ENCODE data around the gene TIMM50.

The TIMM50 gene

GRCh38 chr19:39509233-39509632, 28.6 kb downstream of the TIMM50 start:
- TF ChIP-seq CTCF (IDR thresholded peaks at IDR 0.05; ENCODE audit: low read depth, low read length), result no peak
- DNase-seq (ENCODE audit: low read depth in 2 of 2), result no peak
- H3K4me3 ChIP-seq (replicated peaks in 1 of 2; ENCODE audit: low read depth in 2 of 2, low read length in 2 of 2), result no peak overlapping the region

GRCh38 chr19:39512988-39513387, 32.4 kb downstream of the TIMM50 start:
- DNase-seq (ENCODE audit: low read depth in 2 of 2), result no peak
- no peak for TF ChIP-seq CTCF (IDR thresholded peaks at IDR 0.05; ENCODE audit: low read depth, low read length)
- no peak overlapping the region for H3K4me3 ChIP-seq (replicated peaks in 1 of 2; ENCODE audit: low read depth in 2 of 2, low read length in 2 of 2)

GRCh38 chr19:39514840-39515550, 34.4 kb downstream of the TIMM50 start, which contains the start of gene SELENOV:
Gene SELENOV, plus strand, starts transcription at chr19:39515139. Its CDS starts 74 bp downstream, at chr19:39515213.
- TF ChIP-seq CTCF (IDR thresholded peaks at IDR 0.05; ENCODE audit: low read depth, low read length), result no peak
- peak in 1 of 2 donors; percentile 5 for DNase-seq (ENCODE audit: low read depth in 2 of 2)
- peak within 1 kb of the TSS in 1 of 2 donors; percentile 26 for H3K4me3 ChIP-seq (replicated peaks in 1 of 2; ENCODE audit: low read depth in 2 of 2, low read length in 2 of 2)

GRCh38 chr19:39515551-39516191, 35.0 kb downstream of the TIMM50 start:
- TF ChIP-seq CTCF (IDR thresholded peaks at IDR 0.05; ENCODE audit: low read depth, low read length), result no peak
- H3K4me3 ChIP-seq (replicated peaks in 1 of 2; ENCODE audit: low read depth in 2 of 2, low read length in 2 of 2), result peak overlapping the region in 1 of 2 donors; percentile 26
- DNase-seq (ENCODE audit: low read depth in 2 of 2), result no peak

- no peak for DNase-seq (ENCODE audit: low read depth in 2 of 2)
- TF ChIP-seq CTCF (IDR thresholded peaks at IDR 0.05; ENCODE audit: low read depth, low read length), result no peak
- no peak overlapping the region for H3K4me3 ChIP-seq (replicated peaks in 1 of 2; ENCODE audit: low read depth in 2 of 2, low read length in 2 of 2)
Observed at GRCh38 chr19:39516270-39516669, 35.6 kb downstream of the TIMM50 start.

- no peak for TF ChIP-seq CTCF (IDR thresholded peaks at IDR 0.05; ENCODE audit: low read depth, low read length)
- no peak for DNase-seq (ENCODE audit: low read depth in 2 of 2)
- no peak overlapping the region for H3K4me3 ChIP-seq (replicated peaks in 1 of 2; ENCODE audit: low read depth in 2 of 2, low read length in 2 of 2)
Observed at GRCh38 chr19:39517432-39517831, 36.8 kb downstream of the TIMM50 start.

Data from cardiac fibroblast (primary cell).